SK-N-SH (cell line): ENCODE results near the gene SPACA5. TPM values are rescaled to one million over a fixed set of nuclear protein-coding genes. Genes with fewer than 3 reads are reported as not detected.

Source experiments
- CTCF ChIA-PET: fragments of 300-600, 350-600 bp; formaldehyde crosslinking; extraction: SDS; loops from one replicate; lab custom pipeline; 2021; lab: Yijun Ruan, JAX
- POLR2A ChIA-PET: fragments of 350-600 bp; sonication (Branson Sonifier 250); formaldehyde crosslinking; extraction: SDS; loops from one replicate; lab custom pipeline; 2020; ENCODE audit warnings: antibody characterized with exemption, inconsistent platforms; lab: Yijun Ruan, JAX
- DNase-seq: peaks from one replicate; pipeline ENCODE4 v3.0.0; 2012
- H2AFZ ChIP-seq: fragments of 200-600 bp; sonication (generic); 2 replicates; pipeline ENCODE4 v1.8.1; 2016; ENCODE audit warnings: antibody characterized with exemption, mild to moderate bottlenecking, low read depth
- H3F3A ChIP-seq: fragments of 200-600 bp; sonication (generic); replicated peaks from 2 replicates; pipeline ENCODE3; 2016; ENCODE audit warnings: antibody characterized with exemption, mild to moderate bottlenecking; ENCODE audit not compliant: insufficient read depth
- H3K27ac ChIP-seq, 2 experiments: fragments of 200-500 bp in 1 of 2; fragments of 200-600 bp in 1 of 2; sonication (Bioruptor generic) in 1 of 2; sonication (generic), shearing (Covaris generic) in 1 of 2; 2 replicates each; pipeline versions ENCODE4 v1.5.1 to v1.6.1; 2014 to 2016; ENCODE audit warnings: low read depth in 2 of 2, inconsistent platforms in 1 of 2, low read length in 1 of 2, mild to moderate bottlenecking in 1 of 2, mixed read lengths in 1 of 2
- H3K27me3 ChIP-seq: fragments of 200-600 bp; sonication (generic), shearing (Covaris generic); 2 replicates; pipeline ENCODE4 v1.6.1; 2016; ENCODE audit warnings: mixed run types; ENCODE audit not compliant: insufficient read depth
- H3K36me3 ChIP-seq, 2 experiments: fragments of 200-500 bp in 1 of 2; fragments of 200-600 bp in 1 of 2; sonication (Bioruptor generic) in 1 of 2; sonication (generic) in 1 of 2; replicated peaks in 1 of 2; 2 replicates each; pipeline versions ENCODE3 to v1.5.1; 2014 to 2016; ENCODE audit warnings: low read length in 1 of 2, mild to moderate bottlenecking in 1 of 2; ENCODE audit not compliant: insufficient read depth in 2 of 2, control insufficient read depth in 1 of 2
- H3K4me1 ChIP-seq, 2 experiments: fragments of 200-500 bp in 1 of 2; fragments of 200-600 bp in 1 of 2; sonication (Bioruptor generic) in 1 of 2; sonication (generic), shearing (Covaris generic) in 1 of 2; 2 replicates each; pipeline versions ENCODE4 v1.5.1 to v1.6.1; 2014 to 2016; ENCODE audit warnings: low read depth in 1 of 2, low read length in 1 of 2, mixed run types in 1 of 2; ENCODE audit not compliant: insufficient read depth in 2 of 2, control insufficient read depth in 1 of 2
- H3K4me2 ChIP-seq: fragments of 200-600 bp; sonication (generic), shearing (Covaris generic); 2 replicates; pipeline ENCODE4 v1.6.1; 2017; ENCODE audit warnings: mixed run types
- H3K4me3 ChIP-seq, 2 experiments: fragments of 200-500 bp in 1 of 2; fragments of 200-600 bp in 1 of 2; sonication (Bioruptor generic) in 1 of 2; sonication (generic), shearing (Covaris generic) in 1 of 2; 2 replicates each; pipeline versions ENCODE4 v1.5.1 to v1.8.1; 2014 to 2016; ENCODE audit warnings: low read depth in 2 of 2, inconsistent platforms in 1 of 2, low read length in 1 of 2, mild to moderate bottlenecking in 1 of 2, mixed read lengths in 1 of 2, moderate library complexity in 1 of 2
- H3K79me2 ChIP-seq: fragments of 200-600 bp; sonication (generic); 2 replicates; pipeline ENCODE4 v1.8.1; 2017; ENCODE audit warnings: mild to moderate bottlenecking; ENCODE audit not compliant: insufficient read depth
- H3K9ac ChIP-seq: fragments of 200-600 bp; sonication (generic); 2 replicates; pipeline ENCODE4 v1.6.1; 2017; ENCODE audit warnings: mixed run types
- H3K9me2 ChIP-seq: fragments of 200-600 bp; sonication (generic); 2 replicates; pipeline ENCODE4 v1.6.1; 2017; ENCODE audit warnings: mixed run types
- H3K9me3 ChIP-seq: fragments of 200-600 bp; sonication (generic); 2 replicates; pipeline ENCODE4 v1.6.1; 2017; ENCODE audit warnings: mixed run types, mild to moderate bottlenecking, moderate library complexity
- H4K20me1 ChIP-seq: fragments of 200-600 bp; sonication (generic); 2 replicates; pipeline ENCODE4 v1.6.1; 2017; ENCODE audit warnings: mild to moderate bottlenecking, mixed run types; ENCODE audit not compliant: insufficient read depth
- ELF1 ChIP-seq: IDR thresholded peaks from 2 replicates; pipeline ENCODE4 v1.4.0; 2012
- EP300 ChIP-seq, 2 experiments: IDR thresholded peaks; 2 replicates each; pipeline versions ENCODE4 v1.4.0 to v1.6.1; 2012; ENCODE audit warnings: borderline replicate concordance in 1 of 2, low read depth in 1 of 2, low read length in 1 of 2
- FOSL2 ChIP-seq: IDR thresholded peaks from 2 replicates; pipeline ENCODE4 v1.4.0; 2012; ENCODE audit warnings: low read depth, mild to moderate bottlenecking, moderate library complexity, borderline replicate concordance
- GABPA ChIP-seq: IDR thresholded peaks from 2 replicates; pipeline ENCODE4 v1.4.0; 2012; ENCODE audit warnings: low read depth, mild to moderate bottlenecking
- IRF3 ChIP-seq: fragments of 150-350 bp; IDR thresholded peaks from 2 replicates; pipeline ENCODE4 v1.6.1; 2016; ENCODE audit warnings: mild to moderate bottlenecking, low read depth, low read length
- JUND ChIP-seq: IDR thresholded peaks from 2 replicates; pipeline ENCODE4 v1.4.0; 2012
- NRF1 ChIP-seq: IDR thresholded peaks from 2 replicates; pipeline ENCODE4 v1.6.1; 2012; ENCODE audit warnings: low read depth, mild to moderate bottlenecking, low read length
- POLR2AphosphoS5 ChIP-seq: IDR thresholded peaks from 2 replicates; pipeline ENCODE4 v1.6.1; 2012; ENCODE audit warnings: low read depth, low read length
- RAD21 ChIP-seq: IDR thresholded peaks from 2 replicates; pipeline ENCODE4 v1.6.1; 2012; ENCODE audit warnings: mild to moderate bottlenecking, low read length
- REST ChIP-seq: IDR thresholded peaks from 2 replicates; pipeline ENCODE4 v1.6.1; 2012; ENCODE audit warnings: mild to moderate bottlenecking, low read depth, low read length, moderate library complexity
- RFX5 ChIP-seq: IDR thresholded peaks from 2 replicates; pipeline ENCODE4 v1.6.1; 2012; ENCODE audit warnings: mild to moderate bottlenecking, improper control_type of control experiment, low read length
- SIN3A ChIP-seq: IDR thresholded peaks from 2 replicates; pipeline ENCODE4 v1.6.1; 2012; ENCODE audit warnings: low read depth, mild to moderate bottlenecking, low read length, moderate library complexity, borderline replicate concordance
- SMC3 ChIP-seq: IDR thresholded peaks from 2 replicates; pipeline ENCODE4 v1.6.1; 2012; ENCODE audit warnings: low read depth, low read length, improper control_type of control experiment
- TAF1 ChIP-seq: IDR thresholded peaks from 2 replicates; pipeline ENCODE4 v1.6.1; 2012; ENCODE audit warnings: low read depth, mild to moderate bottlenecking, low read length, moderate library complexity, borderline replicate concordance
- TCF12 ChIP-seq: IDR thresholded peaks from 2 replicates; pipeline ENCODE4 v1.4.0; 2012
- TEAD4 ChIP-seq: IDR thresholded peaks from 2 replicates; pipeline ENCODE4 v1.4.0; 2012; ENCODE audit warnings: mild to moderate bottlenecking, borderline replicate concordance; ENCODE audit not compliant: insufficient read depth
- WGBS: methylation state at CpG from one replicate; pipeline ENCODE4 v1.1.6; 2017; ENCODE audit warnings: low lambda C conversion rate; 5-methylcytosine and 5-hydroxymethylcytosine counted together
- polyA plus RNA-seq, 3 experiments: library from polyadenylated mRNA; depleted of rRNA; stranded (reverse); fragments of >200 nt; gene quantifications; 2 replicates each; pipeline ENCODE4 v1.2.3, GENCODE V29; 2012
- TF ChIP-seq, protein P1 (sequence below): fragments of 150-350 bp; IDR thresholded peaks from 2 replicates; pipeline ENCODE4 v1.6.1; 2017; ENCODE audit warnings: antibody characterized with exemption, low read length, low read depth, borderline replicate concordance
- TF ChIP-seq, protein P2 (sequence below): IDR thresholded peaks from 2 replicates; pipeline ENCODE4 v1.4.0; 2012; ENCODE audit warnings: low read depth

SPACA5 gene
- polyA plus RNA-seq, 1 of the 3 experiments (the other 2 are of a cell fraction), result not detected

GRCh38 chrX:48002319-48002718 is 4.5 kb upstream of the SPACA5 start:
- H3K9ac ChIP-seq, result no peak overlapping the region
- no peaks in the 10 kb centered on the region for H4K20me1 ChIP-seq
- no peak for TF ChIP-seq JUND
- TF ChIP-seq GABPA, result no peak
- no peak for TF ChIP-seq TEAD4
- TF ChIP-seq, protein P1, sequence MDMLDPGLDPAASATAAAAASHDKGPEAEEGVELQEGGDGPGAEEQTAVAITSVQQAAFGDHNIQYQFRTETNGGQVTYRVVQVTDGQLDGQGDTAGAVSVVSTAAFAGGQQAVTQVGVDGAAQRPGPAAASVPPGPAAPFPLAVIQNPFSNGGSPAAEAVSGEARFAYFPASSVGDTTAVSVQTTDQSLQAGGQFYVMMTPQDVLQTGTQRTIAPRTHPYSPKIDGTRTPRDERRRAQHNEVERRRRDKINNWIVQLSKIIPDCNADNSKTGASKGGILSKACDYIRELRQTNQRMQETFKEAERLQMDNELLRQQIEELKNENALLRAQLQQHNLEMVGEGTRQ, result no peak
- no peak for TF ChIP-seq RFX5
- no peak for TF ChIP-seq NRF1
- TF ChIP-seq FOSL2, result no peak
- TF ChIP-seq REST, result no peak
- no peak for TF ChIP-seq SMC3
- no peak for TF ChIP-seq TAF1
- no peak for TF ChIP-seq TCF12
- no peak for TF ChIP-seq RAD21
- TF ChIP-seq ELF1, result no peak
- no peak for TF ChIP-seq EP300 (IDR thresholded peaks at IDR 0.05; ENCODE audit: borderline replicate concordance in 1 of 2, low read depth in 1 of 2, low read length in 1 of 2)
- no peak for TF ChIP-seq IRF3
- TF ChIP-seq, protein P2, sequence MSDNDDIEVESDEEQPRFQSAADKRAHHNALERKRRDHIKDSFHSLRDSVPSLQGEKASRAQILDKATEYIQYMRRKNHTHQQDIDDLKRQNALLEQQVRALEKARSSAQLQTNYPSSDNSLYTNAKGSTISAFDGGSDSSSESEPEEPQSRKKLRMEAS, result no peak
- TF ChIP-seq POLR2AphosphoS5, result no peak
- no peak for TF ChIP-seq SIN3A
- no peak for DNase-seq
- peaks cover 10 to 15% of the 10 kb centered on the region in 2 experiments for H3K36me3 ChIP-seq
- ChIA-PET CTCF (no interaction called here), POLR2A (no interaction called here)
- H3K79me2 ChIP-seq, result peaks cover 44% of the 10 kb centered on the region
- WGBS, result 94% methylated on average over 3 of the region's 3 CpGs
- peak overlapping the region; percentile 98 for H3K4me2 ChIP-seq
- no peaks in the 10 kb centered on the region for H3K27me3 ChIP-seq
- no peaks in the 10 kb centered on the region for H3K9me2 ChIP-seq
- peaks cover 4% of the 10 kb centered on the region for H3F3A ChIP-seq
- H3K4me1 ChIP-seq, result peaks cover 0 to 7% of the 10 kb centered on the region in 2 experiments; a peak in 2 of 4 replicates
- peak overlapping the region; percentile 77; a peak in 2 of 4 replicates for H3K4me3 ChIP-seq
- no peaks in the 10 kb centered on the region for H3K9me3 ChIP-seq
- H2AFZ ChIP-seq, result no peak overlapping the region
- no peak overlapping the region for H3K27ac ChIP-seq
